Naive thymus-derived CD4-positive, alpha-beta T cell (primary cell): ENCODE data around the gene ASS1. TPM values are rescaled to one million over a fixed set of nuclear protein-coding genes. Genes with fewer than 3 reads are reported as not detected.

Experiments
- ATAC-seq: fragments of 150-1000 bp; cut with Tn5 transposase; 2 replicates; pipeline ENCODE4 v1.10.0; 2021; ENCODE audit warnings: mild to moderate bottlenecking, moderate library complexity
- CTCF ChIA-PET: fragments of 350-600 bp; sonication (Branson Sonifier 250); formaldehyde crosslinking; loops from one replicate; lab custom pipeline; 2021; ENCODE audit warnings: antibody characterized with exemption; lab: Charles Lee
- POLR2A ChIA-PET: fragments of 350-600 bp; sonication (Branson Sonifier 250); formaldehyde crosslinking; loops from one replicate; lab custom pipeline; 2021; ENCODE audit warnings: antibody characterized with exemption, inconsistent platforms; lab: Charles Lee
- DNase-seq, 9 donors: peaks; one replicate each; pipeline versions ENCODE4 v3.0.0 to v3.0.0-alpha.2; 2020 to 2022; ENCODE audit warnings: mixed read lengths in 1 of 9
- H3K27ac ChIP-seq: one replicate; pipeline ENCODE4 v1.7.0; 2013; ENCODE audit warnings: mild to moderate bottlenecking, low read depth, low read length, moderate library complexity
- H3K27me3 ChIP-seq, 2 donors: one replicate each; pipeline ENCODE4 v1.7.0; 2013; ENCODE audit warnings: low read length in 2 of 2, mild to moderate bottlenecking in 2 of 2, moderate library complexity in 2 of 2; ENCODE audit not compliant: control insufficient read depth in 2 of 2, insufficient read depth in 2 of 2
- H3K36me3 ChIP-seq, 3 experiments: 1 replicate in 2 of 3; 2 replicates in 1 of 3; pipeline ENCODE4 v1.7.0; 2013; ENCODE audit warnings: low read length in 3 of 3, mild to moderate bottlenecking in 3 of 3, moderate library complexity in 1 of 3; ENCODE audit not compliant: insufficient read depth in 3 of 3, control insufficient read depth in 2 of 3
- H3K4me1 ChIP-seq, 2 donors: one replicate each; pipeline ENCODE4 v1.7.0; 2013; ENCODE audit warnings: low read length in 2 of 2, mild to moderate bottlenecking in 2 of 2, moderate library complexity in 1 of 2; ENCODE audit not compliant: control insufficient read depth in 2 of 2, insufficient read depth in 2 of 2
- H3K4me3 ChIP-seq: 2 replicates; pipeline ENCODE4 v1.7.0; 2013; ENCODE audit warnings: mild to moderate bottlenecking, low read length
- H3K9me3 ChIP-seq, 3 experiments: 1 replicate in 2 of 3; 2 replicates in 1 of 3; pipeline ENCODE4 v1.7.0; 2013; ENCODE audit warnings: low read length in 3 of 3; ENCODE audit not compliant: control insufficient read depth in 2 of 3
- H3K27ac Mint-ChIP-seq, 9 donors: one replicate each; pipeline ENCODE4 v1.8.0; 2020 to 2022; ENCODE audit warnings: mixed read lengths in 9 of 9, mild to moderate bottlenecking in 8 of 9, moderate library complexity in 5 of 9, inconsistent platforms in 2 of 9
- H3K27me3 Mint-ChIP-seq, 5 donors: one replicate each; pipeline ENCODE4 v1.8.0; 2021 to 2022; ENCODE audit warnings: mixed read lengths in 5 of 5, mild to moderate bottlenecking in 1 of 5
- H3K36me3 Mint-ChIP-seq, 5 donors: one replicate each; pipeline ENCODE4 v1.8.0; 2020 to 2022; ENCODE audit warnings: mixed read lengths in 5 of 5, mild to moderate bottlenecking in 3 of 5, inconsistent platforms in 1 of 5
- H3K4me1 Mint-ChIP-seq, 7 donors: one replicate each; pipeline ENCODE4 v1.8.0; 2020 to 2022; ENCODE audit warnings: mixed read lengths in 7 of 7, mild to moderate bottlenecking in 3 of 7, inconsistent platforms in 1 of 7
- H3K4me3 Mint-ChIP-seq, 10 donors: one replicate each; pipeline ENCODE4 v1.8.0; 2020 to 2022; ENCODE audit warnings: mild to moderate bottlenecking in 10 of 10, mixed read lengths in 10 of 10, moderate library complexity in 6 of 10, inconsistent platforms in 2 of 10
- H3K9me3 Mint-ChIP-seq, 11 donors: one replicate each; pipeline ENCODE4 v1.8.0; 2020 to 2022; ENCODE audit warnings: mixed read lengths in 11 of 11, mild to moderate bottlenecking in 4 of 11, inconsistent platforms in 1 of 11, moderate library complexity in 1 of 11
- intact Hi-C, 2 donors: fragments of 100-400 bp; cut with micrococcal nuclease; formaldehyde crosslinking; loops; one replicate each; pipeline ENCODE4 v1.15.1; 2023
- polyA plus RNA-seq, 2 donors: library from polyadenylated mRNA; unstranded; fragments of 300-500 nt; fragmentation: Illumina TruSeq; gene quantifications; one replicate each; pipeline ENCODE4 v1.2.3, GENCODE V29; 2021
- total RNA-seq, 6 experiments: library from RNA in 5 of 6; stranded (reverse) in 5 of 6; gene quantifications; 1 replicate in 5 of 6; 2 replicates in 1 of 6; pipeline ENCODE4 v1.2.3 and lab custom pipeline; 2021 to 2026

The ASS1 gene
- total and polyA plus RNA-seq, 7 experiments from 2014 or later, result 0.50 to 5.8 TPM; not detected in 5

DNA sequence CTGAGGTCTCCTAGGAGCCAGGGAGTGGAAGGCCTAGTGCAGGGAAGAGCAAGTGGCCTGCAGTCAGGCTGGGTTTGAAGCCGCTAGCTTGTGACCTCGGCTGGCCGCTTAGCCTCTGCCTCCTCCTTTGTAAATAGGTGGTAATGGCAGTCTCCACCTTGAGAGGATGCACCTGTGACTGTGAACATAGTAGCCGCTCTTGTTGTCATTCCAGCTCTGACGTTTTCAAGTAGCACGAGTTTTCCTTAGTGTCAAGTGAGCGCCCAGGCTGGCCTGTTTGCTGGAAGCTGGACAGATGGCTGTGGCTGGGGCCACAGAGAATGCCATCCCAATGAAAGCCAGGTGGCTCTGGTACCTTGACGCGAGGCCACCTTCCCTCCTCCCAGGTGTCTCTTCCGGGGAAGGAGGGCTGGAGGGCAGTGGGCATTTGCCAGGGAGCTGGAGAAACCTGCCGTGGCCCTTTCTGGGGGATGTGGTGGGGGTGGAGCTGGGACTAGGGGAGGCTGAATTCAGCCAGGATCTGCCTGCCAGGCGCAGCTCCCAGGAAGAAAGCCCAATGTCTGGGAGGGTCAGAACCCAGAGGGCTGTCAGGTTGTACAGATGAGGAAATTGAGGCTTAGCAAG, 2.5 kb downstream of the ASS1 start:
- no peaks in the 10 kb centered on the region for H3K36me3 ChIP-seq
- H3K4me3 ChIP-seq, result no peak overlapping the region
- DNase-seq (no peak), ATAC-seq (no peak)
- Mint-ChIP-seq H3K4me3 (no peak overlapping the region), H3K27ac (no peak overlapping the region), H3K27me3 (peaks cover 18 to 46% (median 21%) of the 10 kb centered on the region in 5 donors), H3K36me3 (peaks cover 0 to under 1% (median 0%) of the 10 kb centered on the region in 5 donors), H3K4me1 (peaks cover 0 to 24% (median 3%) of the 10 kb centered on the region in 7 donors), H3K9me3 (peaks cover 0 to 1% (median 0%) of the 10 kb centered on the region in 11 donors)
- no peaks in the 10 kb centered on the region for H3K9me3 ChIP-seq
- no peaks in the 10 kb centered on the region for H3K27me3 ChIP-seq
- ChIA-PET POLR2A (no interaction called here), CTCF (interaction anchor here (0.5 to 0.9 kb wide), 2 partner anchors 13 to 386 kb away, joined by 3 to 4 read pairs; no protein-coding TSS in a partner anchor)
- H3K4me1 ChIP-seq, result no peaks in the 10 kb centered on the region
- no peak overlapping the region for H3K27ac ChIP-seq
- intact Hi-C loops, result no loop called here

- intact Hi-C loops, result no loop called here
- no peak overlapping the region for H3K4me3 ChIP-seq
- H3K27ac Mint-ChIP-seq, result peak overlapping the region in 1 of 9 donors; percentile 49
- ChIA-PET CTCF (interaction anchor here (0.5 to 1.1 kb wide), 3 partner anchors 12 to 385 kb away, joined by 3 to 4 read pairs (median 3); no protein-coding TSS in a partner anchor), POLR2A (no interaction called here)
- H3K4me1 Mint-ChIP-seq, result peaks cover 0 to 24% (median 3%) of the 10 kb centered on the region in 7 donors
- DNase-seq (no peak), ATAC-seq (no peak)
- H3K36me3 Mint-ChIP-seq, result no peaks in the 10 kb centered on the region
- peak overlapping the region in 2 of 10 donors; percentile 30 to 69 for H3K4me3 Mint-ChIP-seq
- H3K27me3 ChIP-seq, result no peaks in the 10 kb centered on the region
- peaks cover 16 to 49% (median 19%) of the 10 kb centered on the region in 5 donors for H3K27me3 Mint-ChIP-seq
- no peaks in the 10 kb centered on the region for H3K4me1 ChIP-seq
- H3K9me3 ChIP-seq, result no peaks in the 10 kb centered on the region
- no peaks in the 10 kb centered on the region for H3K9me3 Mint-ChIP-seq
- no peak overlapping the region for H3K27ac ChIP-seq
- no peaks in the 10 kb centered on the region for H3K36me3 ChIP-seq
Observed at GRCh38 chr9:130448035-130448624, 3.4 kb downstream of the ASS1 start.

- no peak overlapping the region for H3K27ac ChIP-seq
- H3K27me3 ChIP-seq, result no peaks in the 10 kb centered on the region
- Mint-ChIP-seq H3K9me3 (no peaks in the 10 kb centered on the region), H3K27ac (no peak overlapping the region), H3K4me3 (no peak overlapping the region), H3K4me1 (peaks cover 0 to 24% (median 3%) of the 10 kb centered on the region in 7 donors), H3K36me3 (no peaks in the 10 kb centered on the region), H3K27me3 (peaks cover 9 to 45% (median 18%) of the 10 kb centered on the region in 5 donors)
- ChIA-PET CTCF (interaction anchor here (1.1 kb wide), 1 partner anchor 11 kb away, joined by 3 read pairs; no protein-coding TSS in a partner anchor), POLR2A (no interaction called here)
- DNase-seq, result no peak
- no peak overlapping the region for H3K4me3 ChIP-seq
- intact Hi-C loops, result no loop called here
- H3K36me3 ChIP-seq, result no peaks in the 10 kb centered on the region
- ATAC-seq, result no peak
- H3K4me1 ChIP-seq, result no peaks in the 10 kb centered on the region
- no peaks in the 10 kb centered on the region for H3K9me3 ChIP-seq
Observed at GRCh38 chr9:130448771-130449603, 4.2 kb downstream of the ASS1 start.

GRCh38 chr9:130450344-130451003, 5.7 kb downstream of the ASS1 start:
- Histone ChIP-seq H3K9me3 (no peaks in the 10 kb centered on the region), H3K4me1 (no peaks in the 10 kb centered on the region), H3K4me3 (no peak overlapping the region), H3K27ac (no peak overlapping the region), H3K36me3 (no peaks in the 10 kb centered on the region), H3K27me3 (no peaks in the 10 kb centered on the region)
- Mint-ChIP-seq H3K36me3 (no peaks in the 10 kb centered on the region), H3K27ac (no peak overlapping the region), H3K9me3 (no peaks in the 10 kb centered on the region), H3K4me3 (no peak overlapping the region), H3K4me1 (peaks cover 0 to 24% (median 3%) of the 10 kb centered on the region in 7 donors), H3K27me3 (peaks cover 7 to 41% (median 18%) of the 10 kb centered on the region in 5 donors)
- ChIA-PET POLR2A (no interaction called here), CTCF (no interaction called here)
- DNase-seq (no peak), ATAC-seq (no peak)
- intact Hi-C loops, result no loop called here

- no peaks in the 10 kb centered on the region for H3K9me3 ChIP-seq
- H3K36me3 ChIP-seq, result no peaks in the 10 kb centered on the region
- H3K9me3 Mint-ChIP-seq, result no peaks in the 10 kb centered on the region
- H3K36me3 Mint-ChIP-seq, result no peaks in the 10 kb centered on the region
- H3K27me3 ChIP-seq, result no peaks in the 10 kb centered on the region
- no peak overlapping the region for H3K4me3 Mint-ChIP-seq
- ChIA-PET CTCF (no interaction called here), POLR2A (no interaction called here)
- ATAC-seq (no peak), DNase-seq (no peak)
- H3K4me1 Mint-ChIP-seq, result peaks cover 0 to 19% (median 1%) of the 10 kb centered on the region in 7 donors
- peaks cover 2 to 36% (median 13%) of the 10 kb centered on the region in 5 donors for H3K27me3 Mint-ChIP-seq
- no peak overlapping the region for H3K27ac ChIP-seq
- no peaks in the 10 kb centered on the region for H3K4me1 ChIP-seq
- intact Hi-C loops, result no loop called here
- H3K27ac Mint-ChIP-seq, result no peak overlapping the region
- H3K4me3 ChIP-seq, result no peak overlapping the region
Observed at GRCh38 chr9:130451004-130451390, 6.2 kb downstream of the ASS1 start.
